Endothelial cell of umbilical vein (primary cell): Measurements from ENCODE around the gene UBE3D. TPM values are rescaled to one million over a fixed set of nuclear protein-coding genes. Genes with fewer than 3 reads are reported as not detected.

Source experiments
- BruUV-seq: library from RNA; stranded (reverse); fragments of 400-500 nt; replicated peaks from 2 replicates; lab custom pipeline; 2021; lab: Mats Ljungman, UMichigan
- CTCF ChIA-PET: fragments of 300-600, 350-600 bp; sonication (Branson Sonifier 250); formaldehyde crosslinking; loops from one replicate; lab custom pipeline; 2021; ENCODE audit warnings: antibody characterized with exemption, inconsistent platforms; lab: Charles Lee
- POLR2A ChIA-PET: fragments of 300-600, 350-600 bp; sonication (Branson Sonifier 250); formaldehyde crosslinking; loops from one replicate; lab custom pipeline; 2021; ENCODE audit warnings: antibody characterized with exemption, inconsistent platforms; lab: Charles Lee
- DNase-seq: peaks from one replicate; pipeline ENCODE4 v3.0.0-alpha.2; 2011; ENCODE audit warnings: low read depth, low spot score
- FAIRE-seq: peaks from 2 replicates; lab custom pipeline; 2011; peaks lifted over from hg19 to GRCh38; lab: Jason Lieb, UNC
- H2AFZ ChIP-seq: 2 replicates; pipeline ENCODE4 v1.6.0; 2012; ENCODE audit warnings: low read depth, low read length, control low read depth, inconsistent platforms
- H3K27ac ChIP-seq: 2 replicates; pipeline ENCODE4 v1.5.1; 2011; ENCODE audit warnings: low read depth, mild to moderate bottlenecking, control low read depth, low read length, moderate library complexity; ENCODE audit not compliant: insufficient read depth
- H3K27me3 ChIP-seq, 2 experiments: 2 replicates each; pipeline versions ENCODE4 v1.6.0 to v1.6.1; 2011; ENCODE audit warnings: low read length in 2 of 2, mixed read lengths in 1 of 2; ENCODE audit not compliant: control insufficient read depth in 2 of 2, insufficient read depth in 2 of 2
- H3K36me3 ChIP-seq, 2 experiments: 2 replicates in 1 of 2; 3 replicates in 1 of 2; pipeline ENCODE4 v1.5.1; 2011; ENCODE audit warnings: low read length in 2 of 2, mild to moderate bottlenecking in 1 of 2, moderate library complexity in 1 of 2; ENCODE audit not compliant: control insufficient read depth in 2 of 2, insufficient read depth in 2 of 2; ENCODE audit errors: extremely low read depth in 1 of 2
- H3K4me1 ChIP-seq: 3 replicates; pipeline ENCODE4 v1.5.1; 2011; ENCODE audit warnings: mild to moderate bottlenecking, low read length; ENCODE audit not compliant: control insufficient read depth, insufficient read depth; ENCODE audit errors: extremely low read depth
- H3K4me2 ChIP-seq: 2 replicates; pipeline ENCODE4 v1.6.1; 2011; ENCODE audit warnings: low read length, control low read depth, mixed read lengths; ENCODE audit not compliant: insufficient read depth
- H3K4me3 ChIP-seq, 3 experiments: fragments of 200-600 bp in 1 of 3; sonication (generic), shearing (Covaris generic) in 1 of 3; replicated peaks in 1 of 3; 2 replicates each; pipeline ENCODE4 v1.5.1; 2011 to 2016; ENCODE audit warnings: control low read depth in 3 of 3, low read length in 3 of 3, mild to moderate bottlenecking in 2 of 3, inconsistent platforms in 1 of 3, low read depth in 1 of 3, moderate library complexity in 1 of 3; ENCODE audit not compliant: insufficient read depth in 1 of 3
- H3K79me2 ChIP-seq: 2 replicates; pipeline ENCODE4 v1.6.0; 2012; ENCODE audit warnings: low read length, inconsistent platforms; ENCODE audit not compliant: control insufficient read depth, insufficient read depth
- H3K9ac ChIP-seq: replicated peaks from 2 replicates; pipeline ENCODE3; 2011; ENCODE audit warnings: low read length, control low read depth; ENCODE audit not compliant: insufficient read depth; ENCODE audit errors: extremely low read depth
- H3K9me1 ChIP-seq: replicated peaks from 3 replicates; pipeline ENCODE4 v1.6.0; 2011; ENCODE audit warnings: mild to moderate bottlenecking, low read length; ENCODE audit not compliant: control insufficient read depth, insufficient read depth; ENCODE audit errors: extremely low read depth
- H3K9me3 ChIP-seq: replicated peaks from 2 replicates; pipeline ENCODE4 v1.5.1; 2012; ENCODE audit warnings: low read length, inconsistent platforms; ENCODE audit not compliant: control insufficient read depth, insufficient read depth
- H4K20me1 ChIP-seq: replicated peaks from 2 replicates; pipeline ENCODE3; 2011; ENCODE audit warnings: mild to moderate bottlenecking, low read length; ENCODE audit not compliant: control insufficient read depth, insufficient read depth; ENCODE audit errors: extremely low read depth
- EZH2 ChIP-seq: IDR thresholded peaks from 2 replicates; pipeline ENCODE4 v1.6.1; 2012; ENCODE audit warnings: borderline replicate concordance, low read depth, mild to moderate bottlenecking, moderate library complexity, low read length, inconsistent platforms; ENCODE audit not compliant: severe bottlenecking
- FOS ChIP-seq: IDR thresholded peaks from 2 replicates; pipeline ENCODE4 v1.6.1; 2011; ENCODE audit warnings: mild to moderate bottlenecking, low read length, moderate library complexity, borderline replicate concordance; ENCODE audit not compliant: insufficient read depth
- GATA2 ChIP-seq: IDR thresholded peaks from 2 replicates; pipeline ENCODE4 v1.7.0; 2011; ENCODE audit warnings: low read depth, mild to moderate bottlenecking, moderate library complexity, mixed read lengths, low read length; ENCODE audit not compliant: insufficient read length, insufficient read depth
- JUN ChIP-seq: IDR thresholded peaks from 2 replicates; pipeline ENCODE4 v1.6.1; 2011; ENCODE audit warnings: borderline replicate concordance, low read depth; ENCODE audit not compliant: insufficient read length, insufficient read depth
- MYC ChIP-seq: IDR thresholded peaks from one replicate; pipeline ENCODE4 v1.6.1; 2011; ENCODE audit warnings: mild to moderate bottlenecking, low read depth, low read length
- POLR2A ChIP-seq: IDR thresholded peaks from 2 replicates; pipeline ENCODE4 v1.6.1; 2012; ENCODE audit warnings: low read depth, mild to moderate bottlenecking, control low read depth, low read length
- POLR2AphosphoS5 ChIP-seq: IDR thresholded peaks from 2 replicates; pipeline ENCODE4 v1.6.1; 2012; ENCODE audit warnings: low read depth, mild to moderate bottlenecking, control low read depth, low read length, moderate library complexity; ENCODE audit not compliant: insufficient read depth
- dilution Hi-C: fragments of 300-500 bp; cut with MboI; formaldehyde crosslinking; loops from one replicate; pipeline ENCODE4 v1.15.0; 2019; ENCODE audit warnings: low sequenced_read_pairs; ENCODE audit not compliant: extremely low pct_ligation_motif_present
- intact Hi-C: fragments of 100-400 bp; cut with micrococcal nuclease; formaldehyde crosslinking; loops from one replicate; pipeline ENCODE4 v1.10.0; 2022
- polyA plus RNA-seq, 4 experiments: library from polyadenylated mRNA; depleted of rRNA in 3 of 4; stranded (reverse) in 3 of 4; unstranded in 1 of 4; fragments of >200 nt; gene quantifications; 2 replicates each; pipeline versions ENCODE4 v1.2.1 to v1.2.3, GENCODE V29; 2011 to 2012; ENCODE audit warnings: missing spikeins in 1 of 4
- total RNA-seq: library from RNA; stranded (reverse); gene quantifications from 2 replicates; pipeline ENCODE4 v1.2.3, GENCODE V29; 2021
- TF ChIP-seq, protein P1 (sequence below), 2 donors: IDR thresholded peaks; 1 replicate in 1 of 2; 2 replicates in 1 of 2; pipeline ENCODE4 v1.5.1; 2011; ENCODE audit warnings: low read length in 2 of 2, mild to moderate bottlenecking in 2 of 2, moderate library complexity in 2 of 2, control low read depth in 1 of 2, inconsistent platforms in 1 of 2, low read depth in 1 of 2; ENCODE audit not compliant: insufficient read depth in 1 of 2; ENCODE audit errors: extremely low read depth in 1 of 2
- TF ChIP-seq, protein P2 (sequence below): IDR thresholded peaks from 2 replicates; pipeline ENCODE4 v1.6.1; 2011; ENCODE audit not compliant: insufficient read depth, insufficient read length

Gene UBE3D
- total and polyA plus RNA-seq, 2 donors (not counting 3 experiments of a cell fraction or from before 2014, with no cell fraction given) = 1.9 to 6.2 TPM

DNA sequence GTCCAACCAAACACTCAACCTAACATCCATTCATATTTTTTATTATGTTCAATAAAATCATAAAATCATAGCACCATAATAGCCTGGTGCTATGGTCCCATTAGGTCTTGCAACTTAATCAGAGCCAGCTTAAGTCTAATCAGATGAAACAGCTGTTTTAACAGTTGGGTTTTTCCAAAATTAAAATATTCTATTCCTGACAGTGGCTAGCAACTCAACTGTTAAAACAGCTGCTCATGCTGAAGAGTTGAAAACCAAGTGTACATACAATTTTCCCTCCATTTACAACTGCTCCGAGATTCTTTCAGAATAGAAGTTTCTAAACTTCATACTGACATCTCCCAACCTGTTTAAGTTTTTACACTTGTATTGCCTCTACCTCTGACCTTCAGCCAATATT lies 89.5 kb downstream of the UBE3D start:
- Histone ChIP-seq H3K4me2 (no peak overlapping the region), H3K9me1 (no peaks in the 10 kb centered on the region), H3K79me2 (no peaks in the 10 kb centered on the region), H3K4me3 (no peak overlapping the region), H3K9me3 (no peaks in the 10 kb centered on the region), H3K27me3 (no peaks in the 10 kb centered on the region), H3K4me1 (no peaks in the 10 kb centered on the region), H4K20me1 (no peaks in the 10 kb centered on the region), H3K9ac (no peak overlapping the region), H2AFZ (no peak overlapping the region), H3K27ac (no peak overlapping the region), H3K36me3 (no peaks in the 10 kb centered on the region)
- FAIRE-seq (no peak), DNase-seq (no peak)
- no peak for TF ChIP-seq FOS
- dilution Hi-C loops = no loop called here
- ChIA-PET CTCF (no interaction called here), POLR2A (no interaction called here)
- intact Hi-C loops = no loop called here
- BruUV-seq = no TSS peak

DNA sequence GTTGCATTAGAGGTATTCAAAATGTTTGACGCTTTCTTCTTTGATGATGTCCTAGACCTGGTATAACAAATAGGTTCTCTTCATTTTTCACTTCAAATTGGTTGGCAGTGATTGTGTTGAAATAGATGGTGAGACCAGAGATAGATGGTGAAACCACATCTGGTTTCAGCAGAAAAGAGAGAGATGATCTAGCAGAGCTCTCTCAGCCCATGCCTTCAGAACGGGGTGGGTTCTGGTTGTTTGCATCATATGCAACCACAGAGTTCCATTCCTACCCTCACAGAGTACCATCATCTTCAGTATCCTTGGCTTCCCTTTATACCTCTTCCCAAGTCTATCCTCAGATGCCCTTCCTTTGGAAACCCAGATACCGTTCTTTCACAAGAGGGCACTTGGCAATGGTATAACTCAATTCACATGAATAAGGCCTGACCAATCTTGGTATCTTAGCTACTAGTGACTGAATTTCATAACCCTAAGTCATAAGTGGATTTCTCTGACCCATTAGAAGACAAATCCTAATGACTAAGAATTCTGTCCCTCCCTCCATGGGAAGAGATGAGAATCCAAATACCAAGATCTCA lies 93.7 kb downstream of the UBE3D start:
- no peak for FAIRE-seq

More for the DNA sequence above, 93.7 kb downstream of the UBE3D start:
- DNase-seq = no peak
- Histone ChIP-seq H3K4me2 (no peak overlapping the region), H3K36me3 (no peaks in the 10 kb centered on the region), H2AFZ (no peak overlapping the region), H3K9ac (no peak overlapping the region), H4K20me1 (no peaks in the 10 kb centered on the region), H3K4me1 (no peaks in the 10 kb centered on the region), H3K9me3 (no peaks in the 10 kb centered on the region), H3K4me3 (no peak overlapping the region), H3K27ac (no peak overlapping the region), H3K79me2 (no peaks in the 10 kb centered on the region), H3K27me3 (no peaks in the 10 kb centered on the region), H3K9me1 (no peaks in the 10 kb centered on the region)
- dilution Hi-C loops (no loop called here), intact Hi-C loops (no loop called here)
- ChIA-PET POLR2A (no interaction called here), CTCF (interaction anchor here (0.7 kb wide), 1 partner anchor 18 kb away, joined by 3 read pairs; no protein-coding TSS in a partner anchor)
- no peak for TF ChIP-seq POLR2AphosphoS5
- TF ChIP-seq JUN = no peak
- no peak for TF ChIP-seq POLR2A
- TF ChIP-seq GATA2 = no peak
- TF ChIP-seq, protein P1, sequence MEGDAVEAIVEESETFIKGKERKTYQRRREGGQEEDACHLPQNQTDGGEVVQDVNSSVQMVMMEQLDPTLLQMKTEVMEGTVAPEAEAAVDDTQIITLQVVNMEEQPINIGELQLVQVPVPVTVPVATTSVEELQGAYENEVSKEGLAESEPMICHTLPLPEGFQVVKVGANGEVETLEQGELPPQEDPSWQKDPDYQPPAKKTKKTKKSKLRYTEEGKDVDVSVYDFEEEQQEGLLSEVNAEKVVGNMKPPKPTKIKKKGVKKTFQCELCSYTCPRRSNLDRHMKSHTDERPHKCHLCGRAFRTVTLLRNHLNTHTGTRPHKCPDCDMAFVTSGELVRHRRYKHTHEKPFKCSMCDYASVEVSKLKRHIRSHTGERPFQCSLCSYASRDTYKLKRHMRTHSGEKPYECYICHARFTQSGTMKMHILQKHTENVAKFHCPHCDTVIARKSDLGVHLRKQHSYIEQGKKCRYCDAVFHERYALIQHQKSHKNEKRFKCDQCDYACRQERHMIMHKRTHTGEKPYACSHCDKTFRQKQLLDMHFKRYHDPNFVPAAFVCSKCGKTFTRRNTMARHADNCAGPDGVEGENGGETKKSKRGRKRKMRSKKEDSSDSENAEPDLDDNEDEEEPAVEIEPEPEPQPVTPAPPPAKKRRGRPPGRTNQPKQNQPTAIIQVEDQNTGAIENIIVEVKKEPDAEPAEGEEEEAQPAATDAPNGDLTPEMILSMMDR (IDR thresholded peaks at IDR 0.05; ENCODE audit: extremely low read depth in 1 of 2, insufficient read depth in 1 of 2, low read depth in 1 of 2, low read length in 2 of 2) = no peak
- no peak for TF ChIP-seq MYC
- TF ChIP-seq EZH2 = no peak
- no peak for TF ChIP-seq FOS
- TF ChIP-seq, protein P2, sequence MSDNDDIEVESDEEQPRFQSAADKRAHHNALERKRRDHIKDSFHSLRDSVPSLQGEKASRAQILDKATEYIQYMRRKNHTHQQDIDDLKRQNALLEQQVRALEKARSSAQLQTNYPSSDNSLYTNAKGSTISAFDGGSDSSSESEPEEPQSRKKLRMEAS = no peak
- no TSS peak for BruUV-seq
